HG02885 (cell line): ENCODE results near the gene ERAS.

Experiments used
- ATAC-seq: cut with Tn5 transposase; IDR thresholded peaks from one replicate; pipeline ENCODE4 v1.9.1; 2021; ENCODE audit warnings: mild to moderate bottlenecking; ENCODE audit not compliant: unreplicated experiment, poor library complexity

ERAS gene, protein sequence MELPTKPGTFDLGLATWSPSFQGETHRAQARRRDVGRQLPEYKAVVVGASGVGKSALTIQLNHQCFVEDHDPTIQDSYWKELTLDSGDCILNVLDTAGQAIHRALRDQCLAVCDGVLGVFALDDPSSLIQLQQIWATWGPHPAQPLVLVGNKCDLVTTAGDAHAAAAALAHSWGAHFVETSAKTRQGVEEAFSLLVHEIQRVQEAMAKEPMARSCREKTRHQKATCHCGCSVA

DNA sequence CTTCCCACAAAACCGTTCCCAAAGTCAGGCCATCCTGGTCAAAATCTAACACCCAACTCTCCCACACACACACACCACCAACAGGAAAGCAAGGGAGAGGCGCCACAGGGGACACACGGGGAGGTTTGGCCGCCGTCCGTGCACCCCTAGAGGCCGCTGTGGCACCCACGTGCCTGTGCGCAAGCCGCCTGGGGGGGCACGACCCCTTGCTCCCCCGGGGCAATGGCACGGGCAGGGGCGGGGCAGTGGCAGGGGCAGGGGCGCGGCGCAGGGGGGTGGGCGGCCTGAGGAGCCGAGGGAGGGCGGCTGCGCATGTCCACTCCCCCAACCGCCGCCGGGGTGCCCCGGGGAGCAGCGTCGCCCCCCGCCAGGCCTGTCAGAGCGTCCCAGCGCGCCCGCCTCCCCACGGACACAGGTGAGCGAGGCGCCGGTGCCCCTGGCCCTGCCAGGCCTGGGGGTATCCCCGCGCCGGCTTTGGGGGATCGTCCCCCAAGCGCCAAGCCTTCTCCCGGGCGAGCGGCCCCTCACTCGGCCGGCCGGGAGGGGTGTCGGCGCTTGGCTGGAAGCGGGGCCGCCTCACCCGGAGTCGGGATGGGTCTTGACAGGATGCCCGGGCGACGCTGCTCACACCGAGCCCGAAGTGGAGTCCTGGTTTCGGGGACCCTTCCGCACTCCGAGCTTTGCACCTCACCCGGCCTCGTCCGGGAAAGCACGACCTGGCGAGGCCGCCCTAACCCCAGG lies at the start of gene ERAS:
Gene ERAS, plus strand, starts transcription at position 379 of the 741 bp plus-strand sequence. CDS start 2,611 bp downstream, outside the sequence.
- no peak for ATAC-seq

DNA sequence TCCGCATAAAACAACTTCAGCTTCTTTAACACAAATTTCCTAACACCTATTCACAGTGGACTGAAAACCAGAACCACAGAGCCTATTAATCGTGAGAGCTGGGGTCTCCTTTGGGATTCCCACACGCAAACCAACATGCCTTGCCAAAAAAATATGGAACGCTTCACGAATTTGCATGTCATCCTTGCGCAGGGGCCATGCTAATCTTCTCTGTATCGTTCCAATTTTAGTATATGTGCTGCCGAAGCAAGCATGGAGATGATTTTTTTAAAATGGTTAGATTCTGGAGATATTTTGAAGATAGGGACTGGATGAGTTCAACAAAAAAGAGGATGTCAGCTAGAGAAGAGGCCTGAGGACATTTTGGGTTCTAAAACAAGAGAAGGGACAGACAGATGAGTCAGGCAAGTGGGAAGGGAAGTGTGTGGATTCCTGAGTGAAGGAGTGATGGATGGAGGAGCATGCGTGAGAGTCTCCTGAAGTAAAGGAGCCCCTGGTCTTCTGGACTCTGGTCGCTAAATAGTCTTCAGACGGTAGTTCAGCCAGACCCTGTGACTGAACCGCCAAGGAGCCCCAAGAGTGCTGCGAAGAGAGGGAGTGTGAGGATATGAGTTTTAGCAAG lies 49.4 kb upstream of the ERAS start:
- no peak for ATAC-seq

DNA sequence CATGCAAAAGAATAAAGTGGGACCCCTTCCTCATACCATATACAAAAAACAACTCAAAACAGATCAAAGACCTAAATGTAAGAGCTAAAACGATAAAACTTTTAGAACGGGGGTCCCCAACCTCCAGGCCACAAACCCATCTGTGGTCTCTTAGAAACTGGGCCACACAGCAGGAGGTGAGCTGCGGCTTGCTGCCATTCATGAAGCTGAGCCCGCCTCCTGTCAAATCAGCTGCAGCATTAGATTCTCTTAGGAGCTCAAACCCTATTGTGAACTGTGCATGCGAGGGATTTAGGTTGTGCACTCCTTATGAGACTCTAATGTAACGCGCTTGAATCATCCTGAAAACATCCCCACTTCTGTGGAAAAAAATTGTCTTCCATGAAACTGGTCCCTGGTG lies 46.9 kb upstream of the ERAS start:
- no peak for ATAC-seq

DNA sequence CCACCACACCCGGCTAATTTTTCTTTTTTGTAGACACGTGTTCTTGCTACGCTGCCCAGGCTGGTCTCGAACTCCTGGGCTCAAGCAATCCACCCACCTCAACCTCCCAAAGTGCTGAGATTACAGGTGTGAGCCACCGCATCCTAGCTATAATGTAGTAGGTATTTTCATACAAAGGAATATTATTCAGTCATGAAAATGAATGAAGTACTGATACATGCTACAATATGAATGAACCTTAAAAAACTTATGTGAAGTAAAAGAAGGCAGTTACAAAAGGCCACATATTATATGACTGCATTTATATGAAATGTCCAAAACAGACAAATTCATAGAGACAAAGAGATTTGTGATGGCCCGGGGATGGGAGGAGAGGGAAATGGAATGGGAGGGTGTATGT lies 44.6 kb upstream of the ERAS start:
- ATAC-seq, result no peak

DNA sequence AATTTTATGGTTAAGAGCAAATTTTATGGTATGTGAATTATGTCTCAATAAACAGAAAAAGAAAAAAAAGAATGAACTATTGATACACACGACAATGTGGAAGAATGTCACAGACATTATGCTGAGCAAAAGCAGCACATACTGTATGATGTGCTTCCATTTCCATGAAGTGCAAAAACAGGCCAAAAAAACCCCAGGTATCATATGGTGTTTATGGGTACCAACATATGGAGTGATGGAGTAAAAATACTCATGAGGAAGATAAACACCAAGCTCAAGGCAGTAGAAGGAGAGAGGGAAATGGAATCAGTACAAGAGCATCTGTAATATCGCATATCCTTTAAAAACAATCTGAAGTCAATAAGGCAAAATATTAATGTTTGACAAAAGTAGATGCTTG lies 44.1 kb upstream of the ERAS start:
- no peak for ATAC-seq

DNA sequence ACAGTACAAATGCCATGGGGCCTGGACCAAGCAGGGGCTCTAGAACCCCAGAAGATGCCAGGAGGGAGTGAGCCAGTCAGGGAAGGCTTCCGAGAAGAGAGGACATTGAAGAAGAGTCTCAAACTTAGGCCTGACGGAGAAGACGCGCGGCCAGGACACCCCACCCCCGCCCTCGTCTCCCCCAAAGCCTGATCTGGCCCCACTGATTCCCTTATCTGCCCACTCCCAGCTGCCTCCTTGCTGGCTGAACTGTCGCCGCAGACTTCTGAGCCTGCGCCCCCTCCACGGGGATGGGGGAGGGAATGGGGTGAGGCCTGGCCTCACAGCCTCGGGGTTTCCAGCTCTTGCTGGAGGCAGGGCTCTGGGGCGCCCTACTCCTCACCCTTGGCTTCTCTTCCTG lies 43.5 kb upstream of the ERAS start:
- no peak for ATAC-seq

DNA sequence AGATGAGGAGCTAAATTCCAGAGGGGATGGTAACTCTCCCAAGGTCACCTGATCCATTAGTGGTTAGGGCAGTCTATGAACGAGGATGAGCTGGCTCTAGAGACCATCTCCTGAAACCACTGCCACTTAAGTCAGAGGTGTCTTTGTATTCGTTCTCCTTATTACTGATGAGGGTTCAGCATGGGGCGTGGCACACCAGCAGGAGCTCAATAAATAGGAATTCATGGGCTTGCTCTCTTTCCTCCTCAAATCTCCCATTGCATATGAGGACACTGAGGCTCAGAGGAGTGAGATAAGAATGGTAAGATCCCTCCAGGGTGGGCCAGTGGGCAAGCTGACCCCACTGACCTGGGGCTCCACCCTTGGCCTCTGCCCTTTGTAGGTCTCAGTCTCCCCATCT lies 41.6 kb upstream of the ERAS start:
- ATAC-seq, result no peak

DNA sequence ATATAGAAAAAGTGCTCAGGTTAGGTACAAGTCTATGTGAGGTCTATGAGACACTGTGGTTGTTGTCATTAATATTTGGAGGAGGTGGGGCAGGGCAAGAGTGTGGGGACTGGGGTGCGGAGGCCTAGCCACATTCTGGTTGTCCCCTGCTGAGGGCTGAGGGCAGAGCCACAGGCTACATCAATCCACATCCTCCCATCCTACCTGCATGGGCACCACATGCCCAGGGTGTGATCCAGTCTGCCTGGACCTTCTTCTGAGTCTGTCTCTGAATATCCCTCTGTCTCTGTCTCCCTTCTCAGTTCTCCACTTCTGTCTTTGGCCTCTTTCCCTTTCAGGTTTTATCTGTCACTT lies 41.1 kb upstream of the ERAS start:
- ATAC-seq, result no peak

DNA sequence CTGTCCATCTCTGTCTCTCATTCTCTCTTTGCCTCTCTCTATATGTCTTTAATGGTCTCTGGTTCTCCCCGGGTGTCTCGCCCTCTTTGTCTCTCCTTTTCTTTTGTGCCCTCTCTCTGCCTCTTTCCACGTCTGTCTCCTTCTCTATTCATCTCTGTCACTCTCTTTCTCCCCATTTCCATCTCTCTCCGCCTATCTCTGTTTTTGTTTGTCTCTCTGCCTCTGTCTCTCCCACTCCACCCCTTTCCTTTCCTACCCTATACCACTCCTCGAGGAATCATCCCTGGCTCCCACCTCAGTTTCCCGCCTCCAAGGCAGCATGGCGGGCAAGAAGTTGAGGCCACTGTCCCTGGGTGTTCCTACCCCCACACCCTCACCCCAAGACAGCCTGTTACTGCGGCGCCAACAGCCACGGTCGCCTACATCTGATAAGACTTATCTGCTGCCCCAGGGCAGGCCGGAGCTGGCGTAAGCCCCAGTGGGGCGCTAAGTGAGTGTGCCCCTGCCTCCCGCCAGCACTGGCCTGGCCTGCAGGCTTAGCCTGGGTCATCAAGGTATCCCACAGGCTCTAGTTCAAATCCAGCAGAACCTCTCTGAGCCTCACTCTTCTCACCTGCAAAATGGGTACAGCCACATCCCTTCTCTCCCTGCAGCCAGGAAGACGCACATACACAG lies 40.6 kb upstream of the ERAS start:
- ATAC-seq, result no peak

DNA sequence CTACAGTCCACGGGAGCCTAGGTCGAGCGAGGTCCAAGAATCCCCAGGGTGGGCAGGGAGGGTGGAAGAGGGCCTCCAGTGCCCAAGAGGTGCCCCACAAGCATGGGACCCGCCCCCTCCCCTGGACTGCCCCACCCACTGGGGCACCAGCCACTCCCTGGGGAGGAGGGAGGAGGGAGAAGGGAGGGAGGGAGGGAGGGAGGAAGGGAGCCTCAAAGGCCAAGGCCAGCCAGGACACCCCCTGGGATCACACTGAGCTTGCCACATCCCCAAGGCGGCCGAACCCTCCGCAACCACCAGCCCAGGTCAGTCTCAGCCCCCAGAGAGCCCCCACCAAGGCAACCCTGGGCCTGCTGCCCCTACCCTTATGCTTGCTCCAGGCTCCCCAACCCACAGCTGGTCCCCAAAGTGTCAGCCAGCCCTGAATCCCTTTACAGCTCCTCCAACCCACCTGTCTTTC lies 39.9 kb upstream of the ERAS start, which contains the start of gene GATA1:
Gene GATA1, plus strand, starts transcription at position 250 of the 460 bp plus-strand sequence. CDS start 4,520 bp downstream, outside the sequence.
- no peak for ATAC-seq

DNA sequence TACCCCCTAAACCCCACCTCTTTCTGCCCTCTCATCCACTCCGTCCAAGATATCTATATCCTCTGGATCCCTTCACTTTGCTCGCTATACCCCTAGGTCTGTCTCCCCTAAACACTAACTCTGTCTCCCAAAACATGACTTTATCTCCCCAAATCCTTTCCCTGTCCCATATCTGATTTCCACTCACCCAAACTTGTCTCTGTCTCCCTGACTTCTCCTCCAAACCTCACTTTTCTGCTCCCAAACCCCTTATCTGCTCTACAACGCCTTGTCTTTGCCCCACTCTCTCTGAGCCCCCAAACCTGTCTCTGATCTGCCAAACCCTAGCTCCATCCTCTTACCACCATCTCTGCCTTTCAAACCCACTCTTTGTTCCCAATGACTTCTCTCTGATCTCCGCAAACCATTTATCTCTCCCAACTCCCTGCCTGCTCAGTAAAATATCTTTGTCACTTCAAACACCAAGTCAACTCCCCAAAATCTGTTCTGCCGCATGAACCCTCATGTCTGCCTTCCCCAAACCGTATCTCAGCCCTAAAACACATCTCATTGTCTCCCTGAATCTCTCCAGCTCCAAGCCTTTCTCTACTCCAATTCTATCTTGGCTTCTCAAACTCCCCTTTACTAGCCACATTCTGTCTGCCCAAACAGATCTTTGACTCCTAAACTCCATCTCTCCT lies 39.3 kb upstream of the ERAS start:
- ATAC-seq, result no peak

DNA sequence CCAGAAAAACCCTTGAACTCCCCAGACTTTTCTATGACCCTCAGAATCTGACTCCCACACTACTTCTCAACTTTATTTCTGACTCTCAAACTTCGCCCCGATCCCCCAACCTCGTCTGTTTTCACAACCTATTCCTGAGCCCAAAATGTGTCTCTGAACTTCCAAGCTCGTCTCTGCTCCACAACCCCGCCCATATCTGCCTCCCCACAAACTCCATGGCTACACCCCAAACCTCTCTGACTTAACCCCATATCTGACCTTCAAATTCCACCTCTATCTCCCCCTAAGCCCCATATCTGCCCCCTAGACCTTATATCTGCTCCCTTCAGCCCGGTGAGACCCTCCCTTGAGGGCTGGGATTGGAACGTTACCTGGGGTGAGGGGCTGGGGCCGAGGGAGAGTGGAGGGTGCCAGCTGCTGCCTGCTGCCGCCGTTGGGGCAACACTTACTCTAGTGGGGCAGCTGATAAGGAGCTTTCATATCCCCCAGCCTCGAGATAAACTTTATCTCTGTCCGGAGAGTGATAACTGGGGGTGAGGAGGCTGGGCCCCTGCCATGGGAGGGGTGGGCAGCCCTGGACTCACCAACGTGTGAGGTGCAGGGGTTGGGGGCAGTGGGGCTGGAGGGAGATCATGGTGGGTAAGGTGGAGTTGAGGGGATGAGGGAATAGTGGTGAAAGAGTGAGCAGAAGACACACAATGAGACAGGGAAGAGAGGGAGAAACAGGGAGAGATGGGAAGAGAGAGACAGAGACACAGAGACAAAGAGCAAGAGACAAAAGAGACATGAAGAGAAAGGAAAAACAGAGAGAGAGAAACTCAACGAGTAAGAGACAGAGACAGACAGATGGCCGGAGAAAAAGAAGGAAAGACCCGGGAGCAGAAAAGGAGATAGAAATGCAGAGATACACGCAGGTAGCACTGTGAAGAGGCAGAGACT lies 38.5 kb upstream of the ERAS start:
- ATAC-seq, result no peak

DNA sequence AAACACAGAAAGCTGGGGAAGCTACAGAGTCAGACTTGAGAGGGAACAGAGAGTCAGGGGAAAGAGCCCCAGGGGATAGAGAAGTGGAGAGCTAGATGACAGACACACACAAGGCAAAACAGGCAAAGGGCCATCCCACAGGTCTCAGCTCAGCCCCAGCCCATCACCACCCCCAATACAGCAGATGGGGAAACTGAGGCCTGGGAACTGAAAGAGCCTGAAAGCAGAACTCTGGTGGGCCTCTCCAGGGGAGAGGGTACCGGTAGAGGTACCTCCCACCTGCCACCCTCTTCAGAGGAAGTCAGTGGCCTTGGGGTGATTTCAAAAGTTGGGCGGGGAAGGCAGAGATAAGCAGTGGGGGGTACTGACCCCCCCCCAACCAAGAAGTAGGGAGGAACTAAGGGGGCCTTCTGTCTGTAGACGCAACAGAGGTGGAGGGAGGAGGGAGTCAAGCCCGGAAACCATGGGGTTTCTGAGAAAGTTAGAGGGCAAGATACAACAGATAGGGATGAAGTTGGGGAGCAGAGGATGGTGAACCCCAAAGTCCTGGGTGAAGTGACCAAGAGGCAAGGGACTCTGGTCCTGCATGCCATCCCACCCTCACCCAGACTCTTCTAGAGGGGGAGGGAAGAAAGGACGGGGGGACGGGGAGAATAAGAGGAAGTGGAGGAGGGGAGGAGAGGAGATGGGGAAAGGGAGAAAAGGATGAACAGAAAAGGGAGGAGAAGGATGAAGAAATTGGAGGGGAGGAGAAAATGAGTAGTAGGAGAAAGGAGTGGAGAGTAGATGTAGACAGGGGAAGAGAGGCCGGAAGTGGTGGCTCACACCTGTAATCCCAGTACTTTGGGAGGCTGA lies 36.7 kb upstream of the ERAS start:
- no peak for ATAC-seq

DNA sequence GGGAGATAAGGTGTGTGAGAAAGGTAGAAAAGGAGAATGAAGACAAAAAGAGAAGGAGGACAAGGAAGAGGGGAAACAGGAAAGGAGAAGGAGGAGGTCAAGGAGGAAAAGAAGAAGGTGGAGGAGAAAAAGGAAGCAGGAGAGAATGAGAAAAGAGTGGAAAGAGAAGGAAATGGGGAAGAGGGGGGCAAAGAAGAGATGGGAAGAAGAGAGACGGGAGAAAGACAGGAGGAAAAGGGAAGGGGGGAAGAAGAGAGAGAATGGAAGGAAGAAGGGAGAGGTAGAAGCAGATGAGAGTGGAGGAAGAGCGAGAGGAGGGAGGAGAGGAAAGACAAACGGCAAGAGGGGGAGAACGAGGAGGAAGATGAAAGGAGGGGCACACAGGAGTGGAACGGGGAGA lies 35.8 kb upstream of the ERAS start:
- no peak for ATAC-seq

DNA sequence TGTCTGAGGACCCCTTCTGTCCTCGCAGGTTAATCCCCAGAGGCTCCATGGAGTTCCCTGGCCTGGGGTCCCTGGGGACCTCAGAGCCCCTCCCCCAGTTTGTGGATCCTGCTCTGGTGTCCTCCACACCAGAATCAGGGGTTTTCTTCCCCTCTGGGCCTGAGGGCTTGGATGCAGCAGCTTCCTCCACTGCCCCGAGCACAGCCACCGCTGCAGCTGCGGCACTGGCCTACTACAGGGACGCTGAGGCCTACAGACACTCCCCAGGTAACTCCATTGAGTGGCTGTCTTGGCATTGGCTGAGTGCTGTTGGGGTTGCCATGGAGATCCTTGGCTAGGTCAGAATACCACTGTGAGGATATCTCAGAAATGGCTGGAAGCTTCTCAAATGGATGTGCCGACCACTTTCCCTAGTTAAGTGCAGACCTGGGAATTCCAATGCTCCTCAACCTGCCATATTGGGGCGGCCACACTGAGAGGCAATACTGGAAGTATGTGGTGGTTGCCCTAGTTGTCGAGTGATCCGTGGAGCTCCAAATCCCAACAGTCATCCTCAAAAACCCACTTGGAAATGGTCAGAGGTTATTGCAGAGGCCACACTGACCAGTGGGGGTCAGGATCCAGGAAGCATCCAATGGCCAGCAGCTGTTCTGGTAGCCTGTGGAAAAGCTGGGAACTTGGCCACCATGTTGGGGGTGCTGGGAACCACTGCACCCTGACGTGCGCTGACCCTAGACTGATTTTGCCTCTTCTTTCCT lies 35.1 kb upstream of the ERAS start:
- ATAC-seq, result no peak

DNA sequence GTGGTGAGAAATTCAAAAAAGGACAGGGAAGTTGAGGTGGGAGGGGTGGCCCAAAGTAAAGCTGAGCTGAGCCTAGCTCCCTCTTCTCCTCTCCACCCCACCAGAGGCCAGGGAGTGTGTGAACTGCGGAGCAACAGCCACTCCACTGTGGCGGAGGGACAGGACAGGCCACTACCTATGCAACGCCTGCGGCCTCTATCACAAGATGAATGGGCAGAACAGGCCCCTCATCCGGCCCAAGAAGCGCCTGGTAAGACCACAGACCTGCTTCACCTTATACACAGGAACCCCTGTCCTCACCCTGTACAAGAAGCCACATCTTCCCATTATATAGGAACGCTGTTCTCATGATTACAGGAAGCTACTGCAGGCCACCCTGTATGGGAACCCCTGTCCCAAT lies 34.1 kb upstream of the ERAS start:
- no peak for ATAC-seq

DNA sequence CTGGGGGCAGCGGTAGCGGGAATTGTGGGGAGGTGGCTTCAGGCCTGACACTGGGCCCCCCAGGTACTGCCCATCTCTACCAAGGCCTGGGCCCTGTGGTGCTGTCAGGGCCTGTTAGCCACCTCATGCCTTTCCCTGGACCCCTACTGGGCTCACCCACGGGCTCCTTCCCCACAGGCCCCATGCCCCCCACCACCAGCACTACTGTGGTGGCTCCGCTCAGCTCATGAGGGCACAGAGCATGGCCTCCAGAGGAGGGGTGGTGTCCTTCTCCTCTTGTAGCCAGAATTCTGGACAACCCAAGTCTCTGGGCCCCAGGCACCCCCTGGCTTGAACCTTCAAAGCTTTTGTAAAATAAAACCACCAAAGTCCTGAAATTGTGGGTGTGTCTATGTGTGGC lies 32.4 kb upstream of the ERAS start:
- ATAC-seq, result no peak
